22Rv1 (cell line): ENCODE measurements around the gene AXIN1.
A peak's percentile ranks its signal among the peaks of the same experiment; 100 is the strongest.

ENCODE experiments used
- H3K27ac ChIP-seq: fragments of 450-650 bp; 2 replicates; pipeline ENCODE4 v1.5.1; 2017
- ZFX ChIP-seq: fragments of 450-650 bp; IDR thresholded peaks from 2 replicates; pipeline ENCODE4 v1.6.1; 2017; ENCODE audit warnings: antibody characterized with exemption, borderline replicate concordance
- TF ChIP-seq, protein P1 (sequence below): fragments of 450-650 bp; IDR thresholded peaks from 2 replicates; pipeline ENCODE4 v1.5.1; 2017; ENCODE audit warnings: mild to moderate bottlenecking

AXIN1 gene

DNA sequence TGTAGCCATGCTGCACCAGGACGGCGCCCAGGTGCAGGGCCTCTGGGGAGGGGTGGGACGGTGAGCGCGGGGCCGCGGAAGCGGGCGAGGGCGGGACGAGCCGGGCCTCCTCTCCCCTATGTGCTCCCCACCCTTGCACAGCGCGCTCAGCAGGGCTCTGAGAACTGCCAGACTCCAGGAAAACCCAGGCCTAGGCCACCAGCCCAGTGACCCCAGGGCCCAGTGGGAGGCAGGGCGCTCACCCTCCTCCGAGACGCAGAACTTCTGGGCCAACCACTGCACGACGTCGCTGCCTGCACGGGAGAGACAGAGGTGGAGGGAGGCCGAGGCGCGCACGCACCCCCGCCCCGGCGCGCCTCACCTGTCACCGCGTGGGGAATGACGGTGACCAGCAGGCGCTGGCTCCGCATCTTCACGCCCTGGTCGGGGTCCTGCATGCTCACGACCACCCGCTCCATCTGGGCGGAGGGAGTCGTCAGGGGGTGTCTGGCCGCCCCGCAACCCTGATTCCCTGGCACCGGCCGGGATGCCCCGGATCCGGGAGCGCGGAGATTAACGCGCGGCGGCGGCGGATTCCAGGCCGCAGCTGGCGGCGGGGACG is 77.4 kb downstream of the AXIN1 start:
- TF ChIP-seq ZFX: no peak
- TF ChIP-seq, protein P1, sequence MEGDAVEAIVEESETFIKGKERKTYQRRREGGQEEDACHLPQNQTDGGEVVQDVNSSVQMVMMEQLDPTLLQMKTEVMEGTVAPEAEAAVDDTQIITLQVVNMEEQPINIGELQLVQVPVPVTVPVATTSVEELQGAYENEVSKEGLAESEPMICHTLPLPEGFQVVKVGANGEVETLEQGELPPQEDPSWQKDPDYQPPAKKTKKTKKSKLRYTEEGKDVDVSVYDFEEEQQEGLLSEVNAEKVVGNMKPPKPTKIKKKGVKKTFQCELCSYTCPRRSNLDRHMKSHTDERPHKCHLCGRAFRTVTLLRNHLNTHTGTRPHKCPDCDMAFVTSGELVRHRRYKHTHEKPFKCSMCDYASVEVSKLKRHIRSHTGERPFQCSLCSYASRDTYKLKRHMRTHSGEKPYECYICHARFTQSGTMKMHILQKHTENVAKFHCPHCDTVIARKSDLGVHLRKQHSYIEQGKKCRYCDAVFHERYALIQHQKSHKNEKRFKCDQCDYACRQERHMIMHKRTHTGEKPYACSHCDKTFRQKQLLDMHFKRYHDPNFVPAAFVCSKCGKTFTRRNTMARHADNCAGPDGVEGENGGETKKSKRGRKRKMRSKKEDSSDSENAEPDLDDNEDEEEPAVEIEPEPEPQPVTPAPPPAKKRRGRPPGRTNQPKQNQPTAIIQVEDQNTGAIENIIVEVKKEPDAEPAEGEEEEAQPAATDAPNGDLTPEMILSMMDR: no peak
- peak overlapping the region; percentile 40 for H3K27ac ChIP-seq

GRCh38 chr16:273547-274421 is 78.7 kb downstream of the AXIN1 start:
- TF ChIP-seq ZFX: no peak
- TF ChIP-seq, protein P1: no peak

DNA sequence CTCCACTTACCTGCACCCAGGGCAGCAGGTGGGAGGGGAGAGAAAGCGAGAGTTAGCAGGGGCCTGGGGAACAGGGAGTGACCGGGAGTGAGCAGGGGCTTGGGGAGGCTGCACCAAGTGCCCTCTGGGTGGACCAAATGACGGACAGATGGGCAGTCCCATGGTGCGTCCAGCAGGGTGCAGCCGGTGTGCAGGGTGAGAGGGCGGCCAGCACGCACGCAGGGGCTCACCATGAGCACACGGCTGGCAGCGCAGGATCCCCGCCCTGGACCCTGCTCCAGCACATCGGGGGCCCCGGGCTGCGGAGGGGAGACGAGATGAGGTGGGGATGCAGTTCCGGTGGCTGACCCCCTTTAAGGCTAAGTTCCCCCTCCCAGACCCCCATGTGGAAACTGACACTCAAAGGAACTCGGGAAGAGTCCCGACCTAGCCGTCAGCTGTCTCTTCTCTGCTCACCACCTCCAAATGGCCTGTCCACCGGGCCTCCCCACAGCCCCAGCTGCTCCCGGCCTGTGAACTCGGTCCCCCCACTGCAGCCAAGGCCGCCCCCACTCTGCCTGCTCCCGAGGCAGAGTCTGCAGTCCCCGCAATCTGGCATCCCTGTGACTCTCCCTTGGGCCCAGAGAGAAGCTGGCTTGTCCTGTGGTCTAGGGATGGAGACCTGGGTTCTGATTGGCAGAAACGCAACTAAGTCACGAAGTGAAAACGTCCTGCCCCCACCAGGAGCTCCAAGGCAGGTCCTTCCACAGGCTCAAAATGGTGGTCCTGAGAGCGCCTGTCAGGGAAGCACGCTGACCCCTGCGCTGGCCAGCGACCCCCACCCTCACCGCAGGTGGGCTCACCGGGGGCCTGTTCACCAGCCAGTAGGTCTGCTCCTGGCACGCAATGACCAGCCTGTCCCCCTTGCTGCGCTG is 79.6 kb downstream of the AXIN1 start:
- no peak overlapping the region for H3K27ac ChIP-seq
- TF ChIP-seq, protein P1: no peak
- no peak for TF ChIP-seq ZFX

More at GRCh38 chr16:273547-274421, 78.7 kb downstream of the AXIN1 start:
- no peak overlapping the region for H3K27ac ChIP-seq

DNA sequence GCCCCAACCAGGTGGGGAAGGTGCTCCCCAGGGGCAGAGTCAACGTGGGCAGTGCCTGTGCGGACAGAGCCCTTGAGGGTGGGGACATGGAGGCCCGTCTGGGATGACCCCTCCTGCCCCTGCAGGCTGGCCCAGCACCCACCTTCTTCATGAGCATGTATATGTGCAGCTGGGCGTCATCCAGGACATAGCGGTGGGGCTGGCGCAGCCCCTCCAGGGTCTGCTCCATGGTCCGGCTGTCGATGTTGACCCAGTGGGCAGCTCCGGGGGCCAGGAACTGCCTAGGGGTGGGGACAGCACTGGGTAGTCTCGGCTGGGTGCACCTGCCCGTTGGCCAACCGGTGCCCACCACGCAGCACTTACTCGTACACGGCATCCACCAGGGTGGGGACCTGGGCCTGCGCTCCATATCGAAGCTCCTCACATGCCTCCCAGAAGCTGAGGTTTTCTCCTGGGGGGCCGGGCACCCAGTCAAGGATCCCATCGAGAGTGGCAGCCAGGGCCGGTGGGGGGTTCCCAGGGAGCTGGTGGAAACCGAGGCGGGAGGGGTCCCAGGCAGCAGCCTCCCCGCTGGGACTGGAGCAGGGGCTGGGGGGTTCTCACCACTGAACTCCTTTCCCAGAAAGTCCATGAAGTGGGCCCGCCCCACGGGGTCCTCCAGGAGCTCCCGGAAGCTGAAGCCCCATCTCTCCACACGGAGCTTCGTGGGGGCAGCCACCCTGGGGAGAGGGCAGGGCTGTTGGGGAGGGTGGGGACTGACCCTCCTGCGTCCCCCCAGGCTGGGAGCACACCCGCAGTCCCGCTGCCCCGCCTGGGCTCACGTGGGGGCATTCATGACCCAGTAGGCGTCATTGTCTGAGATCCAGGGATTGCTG is 81.9 kb downstream of the AXIN1 start:
- TF ChIP-seq, protein P1: no peak
- no peak for TF ChIP-seq ZFX
- no peak overlapping the region for H3K27ac ChIP-seq

DNA sequence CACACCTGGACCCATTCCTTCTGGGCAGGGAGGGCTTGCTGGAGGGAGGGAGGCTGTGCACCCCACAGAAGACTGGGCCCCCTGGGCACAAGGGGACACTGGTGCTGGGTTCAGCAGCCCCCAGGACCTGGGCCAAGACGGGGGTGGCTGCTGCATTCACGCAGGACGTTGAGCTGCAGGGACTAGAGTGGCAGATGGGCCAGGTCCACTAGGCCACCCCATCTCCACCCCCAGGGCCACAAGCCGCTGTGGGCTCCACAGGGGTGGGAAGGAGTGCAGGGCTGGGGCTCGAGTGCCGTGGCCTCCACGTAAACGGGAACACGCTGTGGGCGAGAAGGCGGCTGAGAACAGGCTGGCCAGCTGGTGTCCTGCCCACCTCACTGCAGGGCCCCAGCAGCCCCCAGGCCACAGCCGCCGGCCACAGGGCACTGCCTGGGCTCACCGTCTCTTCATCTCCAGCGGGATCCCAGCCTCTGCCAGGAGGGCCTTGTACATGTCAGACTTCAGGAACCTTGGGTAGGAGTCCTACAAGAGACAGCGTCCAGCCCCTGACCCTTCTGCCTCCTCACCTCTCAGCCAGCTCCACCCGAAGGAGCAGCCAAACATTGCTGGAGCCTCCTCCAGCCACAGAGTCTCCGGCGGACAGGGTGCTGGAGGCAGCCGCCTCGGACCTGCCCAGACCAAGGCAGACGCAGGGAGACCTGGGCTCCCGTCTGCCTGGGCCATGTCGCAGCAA is 83.3 kb downstream of the AXIN1 start:
- H3K27ac ChIP-seq: no peak overlapping the region
- TF ChIP-seq ZFX: no peak
- TF ChIP-seq, protein P1: no peak
